Frontal cortex (tissue), 4 donors: Measurements from ENCODE around the gene TIAM1. TPM values are rescaled to one million over a fixed set of nuclear protein-coding genes. Genes with fewer than 3 reads are reported as not detected.

Experiments used
- DNase-seq, 2 donors: peaks; one replicate each; pipeline ENCODE4 v3.0.0; 2012; ENCODE audit warnings: low spot score in 2 of 2
- FAIRE-seq: peaks from 2 replicates; lab custom pipeline; 2012; peaks lifted over from hg19 to GRCh38; lab: Jason Lieb, UNC
- total RNA-seq: library from RNA; depleted of rRNA; stranded (reverse); fragments of >200 nt; gene quantifications from one replicate; pipeline ENCODE4 v1.2.3, GENCODE V29; 2014
- donor health status: control.
- donor health status: control.
- donor health status: control.

TIAM1 gene
- total RNA-seq, 1 donor from 2014 or later, result 26.5 TPM

- FAIRE-seq (no peak), DNase-seq (no peak)
Measured at GRCh38 chr21:31157756-31158155, 186.3 kb downstream of the TIAM1 start.

GRCh38 chr21:31156662-31157061 is 187.4 kb downstream of the TIAM1 start:
- no peak for FAIRE-seq
- no peak for DNase-seq

GRCh38 chr21:31156169-31156568 is 187.9 kb downstream of the TIAM1 start:
- DNase-seq (no peak), FAIRE-seq (no peak)

- DNase-seq, result no peak
- FAIRE-seq, result no peak
Measured at GRCh38 chr21:31151156-31152045, 192.7 kb downstream of the TIAM1 start.

GRCh38 chr21:31145274-31145673 is 198.8 kb downstream of the TIAM1 start:
- DNase-seq, result no peak

GRCh38 chr21:31143036-31143435 is 201.0 kb downstream of the TIAM1 start:
- DNase-seq, result no peak
- FAIRE-seq, result no peak

More at GRCh38 chr21:31145274-31145673, 198.8 kb downstream of the TIAM1 start:
- no peak for FAIRE-seq

- no peak for DNase-seq
- no peak for FAIRE-seq
Measured at GRCh38 chr21:31142600-31142999, 201.5 kb downstream of the TIAM1 start.

GRCh38 chr21:31141389-31142000 is 202.6 kb downstream of the TIAM1 start:
- FAIRE-seq (no peak), DNase-seq (no peak)

GRCh38 chr21:31140676-31141075 is 203.4 kb downstream of the TIAM1 start:
- DNase-seq, result no peak
- no peak for FAIRE-seq

GRCh38 chr21:31140025-31140424 is 204.0 kb downstream of the TIAM1 start:
- FAIRE-seq (no peak), DNase-seq (no peak)

- no peak for FAIRE-seq
- DNase-seq, result no peak
Measured at GRCh38 chr21:31137960-31138359, 206.1 kb downstream of the TIAM1 start.

- no peak for FAIRE-seq
Measured at GRCh38 chr21:31136891-31137290, 207.2 kb downstream of the TIAM1 start.

GRCh38 chr21:31135531-31136184 is 208.4 kb downstream of the TIAM1 start:
- DNase-seq (no peak), FAIRE-seq (no peak)

More at GRCh38 chr21:31136891-31137290, 207.2 kb downstream of the TIAM1 start:
- DNase-seq, result no peak

- DNase-seq, result no peak
Measured at GRCh38 chr21:31133243-31133830, 210.7 kb downstream of the TIAM1 start.

GRCh38 chr21:31132574-31133242 is 211.4 kb downstream of the TIAM1 start:
- FAIRE-seq (no peak), DNase-seq (no peak)

More at GRCh38 chr21:31133243-31133830, 210.7 kb downstream of the TIAM1 start:
- no peak for FAIRE-seq

GRCh38 chr21:31130821-31131220 is 213.2 kb downstream of the TIAM1 start:
- DNase-seq (no peak), FAIRE-seq (no peak)

GRCh38 chr21:31128234-31128633 is 215.8 kb downstream of the TIAM1 start:
- FAIRE-seq (no peak), DNase-seq (no peak)

- no peak for FAIRE-seq
- DNase-seq, result no peak
Measured at GRCh38 chr21:31124010-31124409, 220.1 kb downstream of the TIAM1 start.

GRCh38 chr21:31119199-31119598 is 224.9 kb downstream of the TIAM1 start:
- no peak for FAIRE-seq
- DNase-seq, result no peak
